UCSD-AML1 (cell line): ENCODE measurements around the gene KRT82.

Experiments
- DNase-seq: peaks from one replicate; lab custom pipeline; 2025; ENCODE audit not compliant: unreplicated experiment; lab: John Stamatoyannopoulos, UW

KRT82 gene

GRCh38 chr12:52436000-52436827 is 30.1 kb upstream of the KRT82 start:
- no peak for DNase-seq

- no peak for DNase-seq
Measured at GRCh38 chr12:52435659-52435999, 29.5 kb upstream of the KRT82 start.

DNA sequence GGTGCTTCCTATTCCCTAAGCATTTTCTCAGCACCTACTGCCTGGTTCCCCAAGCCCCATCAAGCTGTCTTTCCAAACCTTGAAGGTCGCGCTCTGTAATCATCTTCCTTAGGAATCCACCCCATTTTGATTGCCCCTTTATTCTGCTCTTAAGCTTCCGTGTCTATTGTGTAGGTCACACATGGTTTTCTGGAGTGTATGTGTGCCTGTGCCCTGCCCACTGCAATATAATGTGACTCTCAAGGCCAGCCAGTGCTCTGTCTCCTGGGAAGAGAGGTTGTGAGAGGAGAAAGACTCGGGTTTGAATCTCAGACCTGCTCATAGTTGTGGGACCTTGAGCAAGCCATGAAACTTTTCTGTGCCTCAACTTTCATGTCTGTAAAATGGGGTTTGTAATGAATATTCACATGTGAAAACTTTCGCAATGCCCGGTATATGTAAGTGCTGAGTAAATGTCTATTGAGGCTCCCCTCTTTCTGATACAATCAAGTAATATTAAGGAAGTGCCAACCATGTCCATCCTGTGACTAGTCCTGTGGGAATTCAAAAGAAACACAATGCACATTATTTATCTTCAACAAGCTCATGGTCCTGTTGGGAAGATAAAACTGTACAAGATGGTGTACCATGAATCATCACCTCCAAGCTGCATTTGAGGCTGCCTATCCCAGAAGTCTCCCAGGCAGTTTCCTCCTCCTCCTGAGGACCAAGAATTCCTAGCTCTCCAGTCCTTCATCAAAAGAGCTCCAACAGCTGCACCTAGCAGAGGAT is 28.8 kb upstream of the KRT82 start:
- no peak for DNase-seq

- DNase-seq, result no peak
Measured at GRCh38 chr12:52434081-52434733, 28.1 kb upstream of the KRT82 start, which contains the start of gene KRT75. TSS of gene KRT75 (minus strand) at chr12:52434371. CDS start at chr12:52434304, 67 bp downstream.

GRCh38 chr12:52433501-52434080 is 27.5 kb upstream of the KRT82 start:
- no peak for DNase-seq

GRCh38 chr12:52432559-52433207 is 26.5 kb upstream of the KRT82 start:
- DNase-seq, result no peak

DNA sequence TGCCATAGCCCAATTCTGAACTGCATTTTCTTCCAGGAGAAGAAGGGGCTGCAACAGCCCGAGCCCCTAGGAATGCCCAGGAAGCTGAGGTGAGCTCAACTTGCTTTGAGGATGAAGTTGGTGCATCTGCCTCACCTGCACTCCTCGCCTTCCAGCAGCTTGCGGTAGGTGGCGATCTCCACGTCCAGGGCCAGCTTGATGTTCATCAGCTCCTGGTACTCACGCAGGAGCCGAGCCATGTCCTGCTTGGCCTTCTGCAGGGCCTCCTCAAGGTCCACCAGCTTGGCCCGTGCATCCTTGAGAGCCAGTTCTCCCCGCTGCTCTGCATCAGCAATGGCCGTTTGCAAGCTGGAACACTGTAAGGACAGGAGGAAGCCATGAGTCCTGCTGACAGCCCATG is 22.0 kb upstream of the KRT82 start:
- no peak for DNase-seq

DNA sequence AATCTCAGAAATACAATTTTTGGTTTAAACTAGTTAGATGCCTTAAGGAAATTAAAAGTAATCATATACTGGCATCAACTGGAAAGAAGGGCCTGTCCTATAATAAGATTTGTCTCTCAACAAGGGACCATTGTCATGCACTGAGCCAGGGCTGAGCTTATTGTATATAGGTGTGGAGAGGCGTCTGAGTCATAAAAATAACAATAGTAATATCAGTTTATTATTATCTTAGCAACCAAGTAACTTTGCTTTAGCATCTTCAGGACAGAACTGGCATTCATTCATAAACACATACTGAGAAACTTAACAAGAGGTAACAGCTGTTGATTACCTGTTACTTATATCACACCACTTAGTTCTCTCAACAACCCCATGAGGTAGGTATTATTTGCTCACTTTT is 20.9 kb upstream of the KRT82 start:
- DNase-seq, result no peak

- DNase-seq, result no peak
Measured at GRCh38 chr12:52426034-52426433, 19.9 kb upstream of the KRT82 start.

DNA sequence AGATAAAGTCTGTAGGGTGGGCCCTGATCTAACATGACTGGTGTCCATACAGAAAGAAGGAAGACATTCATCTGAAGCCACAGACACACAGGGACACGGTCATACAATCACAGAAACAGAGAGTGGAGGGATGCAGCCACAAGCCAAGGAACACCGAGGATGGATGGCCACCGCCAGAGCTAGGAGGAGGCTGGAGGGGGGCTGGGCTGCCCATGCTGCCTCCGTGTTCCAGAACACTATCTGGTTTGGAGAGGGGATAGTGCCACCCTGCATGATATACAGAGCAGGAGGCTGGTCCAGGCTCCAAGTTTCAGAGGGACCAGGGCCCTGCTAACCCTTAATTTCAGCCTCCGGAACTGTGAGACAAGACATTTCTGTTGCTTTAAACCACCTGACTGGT is 19.3 kb upstream of the KRT82 start:
- DNase-seq, result no peak

DNA sequence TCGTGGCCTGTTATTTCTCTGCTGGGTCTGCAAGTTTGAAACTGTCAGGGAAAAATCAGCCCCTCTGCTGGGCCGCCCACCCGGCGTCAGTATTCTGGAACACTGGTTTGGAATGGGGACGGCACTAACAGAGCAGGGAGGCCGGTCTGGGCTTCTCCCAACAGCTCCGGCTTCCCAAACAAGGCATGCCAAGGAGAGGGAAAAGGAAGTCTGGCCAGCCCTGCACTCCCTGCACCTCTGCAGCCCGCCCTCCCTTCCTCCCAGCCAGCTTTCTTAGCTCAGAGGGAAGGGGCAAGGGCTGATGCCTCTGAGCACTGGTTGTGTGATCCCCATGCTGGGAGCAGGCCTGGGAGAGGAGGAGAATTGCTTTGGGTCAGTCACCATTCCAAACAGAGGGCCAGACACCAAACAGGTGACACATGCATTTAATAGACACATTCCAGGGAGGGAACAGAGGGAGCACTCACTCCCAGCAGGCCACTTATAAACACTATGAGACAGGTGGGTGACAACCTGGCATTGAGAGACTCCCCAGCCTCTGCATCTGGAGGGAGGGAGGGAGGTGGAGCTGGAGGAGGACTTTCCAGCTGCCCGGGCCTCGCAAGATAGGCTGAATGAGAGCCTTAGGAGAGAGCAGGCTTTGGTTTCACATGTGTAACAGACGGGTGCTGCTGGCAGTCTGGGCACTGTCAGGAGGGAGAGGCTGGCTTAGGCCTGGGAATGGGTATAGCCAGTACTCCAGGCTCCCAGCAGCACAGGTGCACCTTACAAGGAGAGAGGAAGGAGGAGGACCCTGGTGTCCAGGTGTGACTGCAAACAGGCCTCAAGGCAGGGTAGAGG is 17.7 kb upstream of the KRT82 start:
- DNase-seq, result no peak

DNA sequence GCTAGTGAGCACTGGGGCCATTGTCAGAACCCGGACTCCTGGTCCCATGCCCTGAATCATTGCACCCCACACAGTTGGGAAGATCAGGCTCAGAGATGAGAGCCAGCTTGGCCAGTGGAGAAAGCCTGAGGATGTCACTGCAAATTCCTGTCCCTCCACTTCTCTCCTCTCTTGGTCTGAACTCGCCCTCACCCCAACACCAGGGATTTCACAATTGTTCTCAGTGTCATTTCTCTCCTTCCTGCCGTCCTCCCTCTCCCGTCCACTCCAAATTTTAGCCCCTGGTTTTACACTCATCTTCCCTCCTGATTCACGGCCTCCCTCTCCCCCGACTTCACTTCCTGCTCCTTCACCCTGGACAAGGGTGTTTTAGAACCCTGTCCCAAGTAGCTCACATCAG is 16.9 kb upstream of the KRT82 start:
- DNase-seq, result no peak

DNA sequence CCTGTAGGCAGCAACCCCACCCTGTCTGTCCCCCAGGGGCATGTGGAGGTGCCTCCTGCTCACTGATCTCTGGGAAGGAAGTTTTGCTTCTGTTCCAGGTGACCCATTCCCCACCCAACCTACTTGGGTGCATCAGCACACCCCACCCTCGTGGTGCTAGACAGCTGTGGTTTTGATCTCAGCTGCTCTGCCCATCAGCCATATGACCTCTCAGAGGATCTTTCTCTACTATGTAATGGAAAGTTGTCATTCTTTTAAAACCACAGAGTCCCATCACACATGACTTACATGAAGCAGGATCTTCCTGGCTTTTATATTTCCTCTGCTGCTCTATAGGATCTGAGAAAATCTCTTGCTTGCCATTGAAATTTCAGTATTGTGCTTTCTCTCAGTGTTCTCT is 13.5 kb upstream of the KRT82 start:
- no peak for DNase-seq

- DNase-seq, result no peak
Measured at GRCh38 chr12:52418576-52419110, 12.5 kb upstream of the KRT82 start.

DNA sequence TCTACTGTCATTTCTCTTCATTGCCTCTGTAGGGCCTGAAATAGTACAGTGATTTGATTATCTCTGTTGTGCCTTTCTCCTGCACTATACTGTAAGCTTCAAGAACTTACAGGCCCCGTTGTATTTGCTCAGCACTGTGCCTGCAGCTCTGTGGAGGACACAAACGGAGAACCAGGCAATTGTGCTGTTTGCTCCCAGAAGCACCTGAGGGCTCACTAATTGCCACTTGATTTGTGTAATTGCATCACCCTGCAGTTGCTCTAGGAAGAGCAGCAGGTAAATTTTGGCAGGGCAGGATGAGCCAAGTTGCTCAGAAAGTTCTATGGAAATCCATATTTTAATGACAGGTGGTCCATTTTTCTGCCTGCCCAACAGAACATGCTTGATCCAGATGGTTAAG is 11.6 kb upstream of the KRT82 start:
- DNase-seq, result no peak

GRCh38 chr12:52416795-52417194 is 10.7 kb upstream of the KRT82 start:
- DNase-seq, result no peak

GRCh38 chr12:52415870-52416750 is 10.0 kb upstream of the KRT82 start:
- no peak for DNase-seq

GRCh38 chr12:52414936-52415335 is 8.8 kb upstream of the KRT82 start:
- no peak for DNase-seq

GRCh38 chr12:52413782-52414345 is 7.7 kb upstream of the KRT82 start:
- DNase-seq, result no peak
